Non-pigmented ciliary epithelial cell (primary cell): ENCODE measurements around the gene EFCAB14.
"Not testable (repeated sequence)": the region's sequence is repeated elsewhere in the genome, so short reads cannot be mapped to it uniquely, and the experiment has no call there.

Experiments used
- DNase-seq: peaks from one replicate; pipeline ENCODE4 v3.0.0-alpha.2; 2010; ENCODE audit warnings: low read depth

EFCAB14 gene

GRCh38 chr1:46684670-46685069 lies 34.2 kb downstream of the EFCAB14 start:
- no peak for DNase-seq

- DNase-seq = no peak
Observed at GRCh38 chr1:46682064-46682463, 36.9 kb downstream of the EFCAB14 start.

- DNase-seq = no peak
Observed at GRCh38 chr1:46681333-46682034, 37.4 kb downstream of the EFCAB14 start.

- DNase-seq = no peak
Observed at GRCh38 chr1:46679789-46680573, 38.9 kb downstream of the EFCAB14 start.

- no peak for DNase-seq
Observed at GRCh38 chr1:46677339-46677738, 41.6 kb downstream of the EFCAB14 start.

- DNase-seq = no peak
Observed at GRCh38 chr1:46676531-46676930, 42.4 kb downstream of the EFCAB14 start.

- DNase-seq = no peak
Observed at GRCh38 chr1:46675549-46676314, 43.2 kb downstream of the EFCAB14 start.

- no peak for DNase-seq
Observed at GRCh38 chr1:46673749-46674182, 45.1 kb downstream of the EFCAB14 start.

DNA sequence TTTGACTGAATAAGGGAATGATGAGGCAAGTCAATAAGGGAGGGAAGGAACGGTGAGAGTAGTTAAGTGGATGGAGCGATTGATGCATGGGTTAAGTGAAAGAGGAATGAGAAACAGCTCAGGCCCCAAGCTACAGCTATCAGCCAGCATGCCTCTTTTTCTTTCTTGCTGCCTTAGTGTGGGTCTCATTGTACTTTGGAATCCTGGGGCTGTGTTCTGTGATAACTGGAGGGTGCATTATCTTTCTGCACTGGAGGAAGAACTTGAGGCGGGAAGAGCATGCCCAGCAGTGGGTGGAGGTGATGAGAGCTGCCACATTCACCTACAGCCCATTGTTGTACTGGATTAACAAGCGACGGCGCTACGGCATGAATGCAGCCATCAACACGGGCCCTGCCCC lies 46.2 kb downstream of the EFCAB14 start:
- DNase-seq = no peak

GRCh38 chr1:46671554-46671953 lies 47.4 kb downstream of the EFCAB14 start, which contains the start of gene TEX38:
TEX38 (plus strand) TSS chr1:46671854; CDS start chr1:46671935, 81 bp downstream.
- no peak for DNase-seq

DNA sequence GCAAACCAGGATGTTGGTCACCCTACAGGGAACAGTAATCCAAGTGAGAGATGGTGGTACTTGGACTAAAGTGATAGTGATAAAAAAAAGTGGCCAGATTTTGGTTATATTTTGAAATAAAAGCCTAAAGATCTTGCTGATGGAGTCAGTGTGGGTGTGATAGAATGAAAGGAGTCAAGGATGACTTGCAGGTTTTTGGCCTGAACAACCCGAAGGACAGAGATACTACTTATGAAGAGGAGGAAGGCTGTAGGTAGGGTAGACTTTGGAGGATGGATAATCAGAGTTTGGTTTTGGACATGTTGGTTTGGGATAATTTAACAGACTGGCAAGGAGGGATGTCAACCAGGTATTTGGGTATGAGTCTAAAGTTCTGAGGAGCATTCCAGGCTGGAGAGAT lies 48.8 kb downstream of the EFCAB14 start:
- DNase-seq = no peak

GRCh38 chr1:46667782-46668760 lies 50.8 kb downstream of the EFCAB14 start, which contains the start of gene ATPAF1:
ATPAF1 (minus strand) TSS chr1:46668364; CDS start chr1:46668322, 42 bp downstream.
- DNase-seq = no peak

DNA sequence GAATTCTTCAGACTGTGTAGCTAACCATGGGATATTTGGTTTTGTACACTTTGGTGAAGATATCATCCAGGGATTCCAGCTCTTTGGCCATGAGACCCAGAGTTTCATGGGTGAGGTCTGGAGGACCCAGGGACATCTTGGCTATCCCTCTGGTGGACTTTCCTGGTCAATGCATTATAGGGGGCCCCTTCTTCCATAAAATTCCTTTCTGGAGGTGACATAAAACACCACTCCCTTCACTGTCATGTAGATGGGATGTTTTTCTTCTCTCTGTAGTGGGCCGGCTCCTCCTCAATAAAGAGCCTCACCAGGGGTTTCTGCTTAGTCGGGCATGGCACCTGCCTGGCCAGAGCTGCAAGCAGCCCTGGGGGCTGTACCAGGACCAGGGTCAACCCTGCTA lies 52.9 kb downstream of the EFCAB14 start:
- no peak for DNase-seq

GRCh38 chr1:46662919-46663318 lies 56.0 kb downstream of the EFCAB14 start:
- DNase-seq = not testable (repeated sequence)

DNA sequence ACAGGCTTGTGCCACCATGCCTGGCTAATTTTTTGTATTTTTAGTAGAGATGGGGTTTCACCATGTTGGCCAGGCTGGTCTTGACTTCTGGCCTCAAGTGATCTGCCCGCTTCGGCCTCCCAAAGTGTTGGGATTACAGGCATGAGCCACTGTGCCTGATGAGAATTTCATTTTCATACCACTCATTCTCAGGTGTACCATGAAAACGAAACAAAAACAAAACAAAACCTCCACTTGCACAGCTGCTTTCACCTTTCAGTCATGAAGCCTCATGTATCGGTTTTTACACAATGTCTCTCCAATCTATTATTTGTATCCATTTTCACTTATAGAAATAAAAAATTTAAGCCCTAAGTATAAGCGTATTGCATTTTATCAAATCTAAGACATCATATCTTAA lies 58.8 kb downstream of the EFCAB14 start:
- DNase-seq = not testable (repeated sequence)

- no peak for DNase-seq
Observed at GRCh38 chr1:46659307-46659870, 59.5 kb downstream of the EFCAB14 start.

DNA sequence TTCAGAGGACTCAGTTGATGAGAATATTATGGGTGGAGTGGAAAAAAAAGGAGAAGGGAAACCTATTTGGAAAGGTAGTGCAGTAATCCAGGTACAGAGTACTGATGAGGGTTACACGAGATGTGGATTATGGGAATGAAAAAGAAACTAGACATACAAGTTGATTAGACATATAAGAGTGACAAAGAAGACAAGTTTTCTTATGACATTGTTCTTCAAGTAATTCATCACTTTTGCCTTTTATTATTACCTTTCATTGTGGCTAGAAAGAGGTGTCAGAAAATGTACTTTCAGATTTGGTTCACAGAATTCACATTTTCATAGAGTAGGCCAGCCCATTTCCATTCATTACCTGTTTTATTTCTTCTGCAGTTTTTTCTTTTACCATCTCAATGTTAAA lies 61.1 kb downstream of the EFCAB14 start:
- no peak for DNase-seq

DNA sequence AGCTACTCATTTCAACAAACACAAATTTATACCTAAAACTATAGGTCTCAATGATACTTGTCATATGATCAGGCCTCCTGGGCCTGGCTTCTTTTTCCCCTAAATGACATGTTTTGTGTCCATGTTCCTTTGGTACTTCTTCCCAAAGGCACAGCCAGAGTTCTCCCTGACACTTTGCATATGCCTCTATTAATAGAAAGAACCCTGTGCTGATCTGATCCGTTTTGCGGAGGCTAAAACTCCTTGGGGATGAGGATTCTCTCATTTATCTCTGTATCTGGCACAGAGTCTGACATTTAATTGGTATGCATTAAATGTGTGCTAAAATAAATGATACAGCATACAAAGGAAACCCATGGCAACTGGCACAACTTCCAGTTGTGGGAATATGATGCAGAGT lies 62.3 kb downstream of the EFCAB14 start:
- no peak for DNase-seq

GRCh38 chr1:46655848-46656247 lies 63.1 kb downstream of the EFCAB14 start:
- no peak for DNase-seq

GRCh38 chr1:46654698-46655097 lies 64.2 kb downstream of the EFCAB14 start:
- DNase-seq = not testable (repeated sequence)

DNA sequence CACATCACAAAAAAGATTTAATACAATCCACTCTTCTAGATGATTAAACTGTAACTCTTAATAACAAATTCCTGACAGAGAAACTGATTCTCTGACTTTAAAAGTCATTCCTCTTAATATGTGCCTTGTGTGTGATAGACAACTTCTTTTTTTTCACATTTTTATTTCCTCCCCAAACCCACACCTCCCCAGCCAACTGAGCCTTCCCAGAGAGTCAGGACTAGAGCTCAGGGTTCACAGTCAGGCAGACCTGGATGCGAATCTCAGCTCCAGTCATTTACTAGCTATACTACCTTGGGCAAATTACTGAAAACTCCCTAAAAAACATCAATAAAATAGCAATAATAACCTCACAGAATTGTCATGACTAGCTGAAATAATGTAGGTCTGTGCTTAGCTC lies 64.9 kb downstream of the EFCAB14 start:
- DNase-seq = no peak
